ENCODE measurements around the gene ARHGEF3. TPM values are rescaled to one million over a fixed set of nuclear protein-coding genes. Genes with fewer than 3 reads are reported as not detected.

ARHGEF3 gene
- total RNA-seq, 1 donor from 2014 or later: 72.2 TPM

DNA sequence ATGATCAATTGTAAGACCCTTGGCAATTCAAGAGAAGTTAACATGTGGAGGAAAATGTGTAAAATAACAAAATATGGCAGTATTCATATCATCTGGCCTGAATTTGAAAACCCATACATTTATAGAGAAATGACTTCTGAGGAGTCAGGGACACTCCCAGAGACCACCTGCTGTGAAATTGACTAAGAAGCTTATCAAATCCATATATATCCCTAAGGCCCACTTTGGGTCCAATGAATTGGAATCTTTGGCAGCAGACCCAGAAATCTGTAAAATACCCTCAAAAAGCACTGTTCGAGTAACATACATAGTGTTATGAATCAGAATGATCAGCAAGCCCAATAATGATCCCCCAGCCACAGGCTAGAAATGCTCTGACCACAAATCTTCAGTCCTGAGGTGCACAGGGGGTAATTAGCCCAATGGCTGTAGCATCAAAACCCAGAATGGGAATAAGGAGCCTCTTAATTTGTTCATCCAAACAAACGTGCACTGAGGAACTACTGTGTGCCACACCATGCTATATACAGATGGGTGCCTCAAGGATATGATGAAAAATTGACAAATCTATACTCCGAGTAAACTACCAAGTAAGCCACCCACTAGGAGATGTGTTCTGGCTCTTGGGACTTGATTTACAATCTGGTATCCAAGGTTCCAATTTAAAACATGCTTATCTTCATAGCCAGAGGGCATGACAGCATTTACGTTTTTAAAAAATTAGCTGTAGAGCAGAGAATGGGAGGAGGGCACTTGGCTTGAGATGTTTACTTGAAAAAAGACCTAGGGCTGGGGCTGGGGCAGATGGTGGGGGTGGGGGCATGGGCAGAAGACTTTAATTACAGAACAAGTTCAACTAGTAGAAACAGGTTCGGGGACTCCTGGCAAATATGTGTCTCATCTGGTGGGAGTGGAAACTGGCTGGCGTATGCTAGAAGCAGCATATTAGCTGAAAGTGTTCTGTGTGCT, 9.1 kb upstream of the ARHGEF3 start:
- Mint-ChIP-seq H3K4me1 (ENCODE audit: low read depth) (peaks cover 27% of the 10 kb centered on the region), H3K27ac (peak overlapping the region; percentile 60), H3K27me3 (no peaks in the 10 kb centered on the region), H3K36me3 (ENCODE audit: insufficient read depth) (no peaks in the 10 kb centered on the region), H3K9me3 (ENCODE audit: low read depth) (no peaks in the 10 kb centered on the region), H3K4me3 (ENCODE audit: low read depth) (no peak overlapping the region)
- TF ChIP-seq, protein P1, sequence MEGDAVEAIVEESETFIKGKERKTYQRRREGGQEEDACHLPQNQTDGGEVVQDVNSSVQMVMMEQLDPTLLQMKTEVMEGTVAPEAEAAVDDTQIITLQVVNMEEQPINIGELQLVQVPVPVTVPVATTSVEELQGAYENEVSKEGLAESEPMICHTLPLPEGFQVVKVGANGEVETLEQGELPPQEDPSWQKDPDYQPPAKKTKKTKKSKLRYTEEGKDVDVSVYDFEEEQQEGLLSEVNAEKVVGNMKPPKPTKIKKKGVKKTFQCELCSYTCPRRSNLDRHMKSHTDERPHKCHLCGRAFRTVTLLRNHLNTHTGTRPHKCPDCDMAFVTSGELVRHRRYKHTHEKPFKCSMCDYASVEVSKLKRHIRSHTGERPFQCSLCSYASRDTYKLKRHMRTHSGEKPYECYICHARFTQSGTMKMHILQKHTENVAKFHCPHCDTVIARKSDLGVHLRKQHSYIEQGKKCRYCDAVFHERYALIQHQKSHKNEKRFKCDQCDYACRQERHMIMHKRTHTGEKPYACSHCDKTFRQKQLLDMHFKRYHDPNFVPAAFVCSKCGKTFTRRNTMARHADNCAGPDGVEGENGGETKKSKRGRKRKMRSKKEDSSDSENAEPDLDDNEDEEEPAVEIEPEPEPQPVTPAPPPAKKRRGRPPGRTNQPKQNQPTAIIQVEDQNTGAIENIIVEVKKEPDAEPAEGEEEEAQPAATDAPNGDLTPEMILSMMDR (IDR thresholded peaks at IDR 0.05; ENCODE audit: unreplicated experiment): no peak
- no peak for DNase-seq (ENCODE audit: low spot score, unreplicated experiment)

DNA sequence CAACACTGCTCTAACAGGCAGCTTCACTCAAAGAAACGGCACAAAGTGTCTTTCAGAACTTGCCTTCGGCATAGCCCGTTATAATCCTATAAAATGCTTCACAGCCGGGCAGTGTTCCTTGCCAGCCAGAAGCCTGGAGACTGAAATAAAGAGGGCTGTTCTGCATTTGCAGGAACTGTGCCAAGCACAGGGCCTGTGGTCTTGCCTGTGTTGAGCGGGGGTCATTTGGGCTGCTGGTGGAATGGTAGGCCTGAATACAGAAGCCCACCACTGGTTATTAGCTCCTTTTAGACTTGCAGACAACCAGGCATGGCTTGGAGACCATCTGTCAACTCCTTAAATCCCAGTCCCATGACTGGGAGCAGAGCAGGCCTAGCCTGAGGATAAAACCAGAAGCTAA, 4.7 kb upstream of the ARHGEF3 start:
- H3K36me3 Mint-ChIP-seq (ENCODE audit: insufficient read depth): no peaks in the 10 kb centered on the region
- peaks cover 20% of the 10 kb centered on the region for H3K4me1 Mint-ChIP-seq (ENCODE audit: low read depth)
- no peak overlapping the region for H3K4me3 Mint-ChIP-seq (ENCODE audit: low read depth)
- no peaks in the 10 kb centered on the region for H3K9me3 Mint-ChIP-seq (ENCODE audit: low read depth)
- no peak overlapping the region for H3K27ac Mint-ChIP-seq
- no peaks in the 10 kb centered on the region for H3K27me3 Mint-ChIP-seq
- TF ChIP-seq, protein P1 (IDR thresholded peaks at IDR 0.05; ENCODE audit: unreplicated experiment): no peak
- DNase-seq (ENCODE audit: low spot score, unreplicated experiment): no peak

DNA sequence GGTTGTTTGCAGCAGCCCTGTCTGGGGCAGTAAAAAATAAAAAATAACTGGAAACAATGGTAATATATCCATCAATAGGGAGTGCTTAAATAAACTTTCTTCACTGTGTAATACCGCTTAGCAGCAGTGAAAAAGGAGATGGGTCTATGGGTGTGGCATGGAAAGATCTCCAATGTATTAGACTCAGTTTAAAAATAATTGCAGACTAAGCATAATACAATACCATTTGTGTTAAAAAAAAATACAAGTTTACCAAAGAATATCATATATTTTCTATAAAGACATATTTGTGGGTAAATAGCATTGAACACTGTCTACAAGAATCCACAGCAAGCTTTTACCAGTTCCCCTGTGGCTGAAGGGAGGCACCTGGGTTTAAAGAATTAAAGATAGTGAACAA, 1.0 kb upstream of the ARHGEF3 start:
- Mint-ChIP-seq H3K27ac (no peak overlapping the region), H3K27me3 (no peaks in the 10 kb centered on the region), H3K9me3 (ENCODE audit: low read depth) (no peaks in the 10 kb centered on the region), H3K4me1 (ENCODE audit: low read depth) (peaks cover 25% of the 10 kb centered on the region), H3K4me3 (ENCODE audit: low read depth) (peak overlapping the region; percentile 71), H3K36me3 (ENCODE audit: insufficient read depth) (no peaks in the 10 kb centered on the region)
- no peak for DNase-seq (ENCODE audit: low spot score, unreplicated experiment)
- TF ChIP-seq, protein P1 (IDR thresholded peaks at IDR 0.05; ENCODE audit: unreplicated experiment): no peak

DNA sequence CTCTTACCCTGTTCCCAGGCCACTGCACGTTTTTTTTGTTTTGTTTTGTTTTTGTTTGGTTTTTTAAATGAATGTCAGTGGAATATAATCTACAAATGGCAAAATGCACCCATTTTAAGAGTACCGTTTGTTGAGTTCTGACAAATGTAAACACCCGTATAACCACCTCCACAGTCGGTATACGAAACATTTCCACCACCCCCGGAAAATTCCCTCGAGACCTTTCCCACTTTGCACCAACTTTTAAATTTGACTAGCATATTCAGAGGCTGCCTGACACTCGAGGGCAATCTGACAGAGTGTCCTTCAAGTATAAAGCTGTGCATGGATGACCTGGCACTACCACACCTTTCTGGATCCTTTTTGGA, 613 bp upstream of the ARHGEF3 start:
- H3K36me3 Mint-ChIP-seq (ENCODE audit: insufficient read depth): no peaks in the 10 kb centered on the region
- H3K4me3 Mint-ChIP-seq (ENCODE audit: low read depth): peak overlapping the region; percentile 71
- no peaks in the 10 kb centered on the region for H3K27me3 Mint-ChIP-seq
- TF ChIP-seq, protein P1 (IDR thresholded peaks at IDR 0.05; ENCODE audit: unreplicated experiment): no peak
- no peak for DNase-seq (ENCODE audit: low spot score, unreplicated experiment)
- H3K27ac Mint-ChIP-seq: peak overlapping the region; percentile 83
- no peaks in the 10 kb centered on the region for H3K9me3 Mint-ChIP-seq (ENCODE audit: low read depth)
- H3K4me1 Mint-ChIP-seq (ENCODE audit: low read depth): peaks cover 28% of the 10 kb centered on the region

DNA sequence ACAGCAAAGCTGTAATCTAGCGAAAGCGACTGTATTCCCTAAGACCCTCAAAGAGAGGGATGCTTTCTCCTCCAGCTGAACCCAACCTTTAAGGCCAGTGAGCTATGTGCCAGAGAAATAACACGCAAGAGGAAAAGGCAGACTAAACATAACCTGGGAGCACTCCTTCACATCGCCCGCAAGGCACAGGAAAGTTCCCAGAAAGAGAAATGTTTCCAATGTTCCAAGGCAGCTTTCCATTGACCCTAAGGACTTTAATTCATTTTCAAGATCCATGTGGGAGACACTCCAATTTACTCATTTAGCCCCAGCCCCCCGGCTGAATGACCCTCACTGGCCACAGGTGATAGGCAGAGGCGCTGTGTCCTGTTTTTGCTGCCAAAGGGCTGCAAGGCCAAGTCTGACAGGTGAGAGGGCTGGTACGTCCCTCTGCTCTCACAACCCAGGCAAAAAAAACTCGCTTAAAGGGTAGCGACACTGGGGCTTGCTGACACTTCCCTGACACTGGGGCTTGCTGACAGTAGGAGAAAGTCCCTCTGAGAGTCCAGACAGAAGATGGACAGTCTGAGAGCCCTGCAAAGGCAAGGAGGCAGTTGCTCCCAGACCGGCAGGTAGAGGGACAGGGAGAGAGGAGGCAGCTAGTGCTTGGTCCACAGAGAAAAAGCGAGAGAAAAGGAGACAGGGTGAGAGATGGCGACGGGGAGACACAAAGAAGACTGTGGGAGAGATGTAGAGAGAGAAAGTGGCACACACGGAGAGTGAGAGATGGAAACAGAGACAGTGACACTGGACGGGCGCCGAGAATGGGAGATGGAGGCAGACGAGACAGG, 702 bp downstream of the ARHGEF3 start:
- H3K4me1 Mint-ChIP-seq (ENCODE audit: low read depth): peaks cover 39% of the 10 kb centered on the region
- no peaks in the 10 kb centered on the region for H3K27me3 Mint-ChIP-seq

More for the DNA sequence above, 702 bp downstream of the ARHGEF3 start:
- H3K4me3 Mint-ChIP-seq (ENCODE audit: low read depth): peak overlapping the region; percentile 94
- DNase-seq (ENCODE audit: low spot score, unreplicated experiment): no peak
- no peaks in the 10 kb centered on the region for H3K9me3 Mint-ChIP-seq (ENCODE audit: low read depth)
- peaks cover 2% of the 10 kb centered on the region for H3K36me3 Mint-ChIP-seq (ENCODE audit: insufficient read depth)
- H3K27ac Mint-ChIP-seq: peak overlapping the region; percentile 95
- TF ChIP-seq, protein P1 (IDR thresholded peaks at IDR 0.05; ENCODE audit: unreplicated experiment): peak; percentile 8
